ENCODE data around the gene SLC6A5.

Gene SLC6A5

GRCh38 chr11:20627026-20627425 is 27.6 kb downstream of the SLC6A5 start:
- no peak for DNase-seq

- no peak for DNase-seq
These were observed 28.3 kb downstream of the SLC6A5 start for GRCh38 chr11:20627701-20628100.

- DNase-seq, result no peak
These were observed 32.2 kb downstream of the SLC6A5 start for GRCh38 chr11:20631519-20632168.

- no peak for DNase-seq
These were observed 32.7 kb downstream of the SLC6A5 start for GRCh38 chr11:20632169-20632532.

- no peak for DNase-seq
These were observed 34.6 kb downstream of the SLC6A5 start for GRCh38 chr11:20634044-20634443.

- DNase-seq, result no peak
These were observed 35.4 kb downstream of the SLC6A5 start for GRCh38 chr11:20634781-20635180.

GRCh38 chr11:20638074-20638473 is 38.7 kb downstream of the SLC6A5 start:
- DNase-seq, result no peak

- DNase-seq, result no peak
These were observed 40.3 kb downstream of the SLC6A5 start for GRCh38 chr11:20639688-20640087.

GRCh38 chr11:20640401-20640800 is 41.0 kb downstream of the SLC6A5 start:
- no peak for DNase-seq

- DNase-seq, result no peak
These were observed 45.0 kb downstream of the SLC6A5 start for GRCh38 chr11:20644360-20644759.

GRCh38 chr11:20647976-20648565 is 48.7 kb downstream of the SLC6A5 start:
- peak; percentile 65 for DNase-seq

GRCh38 chr11:20652150-20652806 is 52.9 kb downstream of the SLC6A5 start:
- no peak for DNase-seq

GRCh38 chr11:20654038-20654437 is 54.6 kb downstream of the SLC6A5 start:
- no peak for DNase-seq

GRCh38 chr11:20656901-20657300 is 57.5 kb downstream of the SLC6A5 start:
- no peak for DNase-seq

- DNase-seq, result no peak
These were observed 58.7 kb downstream of the SLC6A5 start for GRCh38 chr11:20658135-20658534.

- no peak for DNase-seq
These were observed 62.0 kb downstream of the SLC6A5 start for GRCh38 chr11:20661445-20661844.

- DNase-seq, result no peak
These were observed 62.4 kb downstream of the SLC6A5 start for GRCh38 chr11:20661850-20662249.

- DNase-seq, result no peak
These were observed 68.9 kb downstream of the SLC6A5 start for GRCh38 chr11:20668131-20668809.

GRCh38 chr11:20668844-20669819 is 69.7 kb downstream of the SLC6A5 start, which contains the start of gene NELL1:
Gene NELL1 (plus strand): TSS chr11:20669586.
- no peak for DNase-seq

- DNase-seq, result no peak
These were observed 70.6 kb downstream of the SLC6A5 start for GRCh38 chr11:20669820-20670684.

- no peak for DNase-seq
These were observed 71.6 kb downstream of the SLC6A5 start for GRCh38 chr11:20670932-20671403.
